Naive thymus-derived CD4-positive, alpha-beta T cell (primary cell): Measurements from ENCODE around the gene SPACA7. TPM values are rescaled to one million over a fixed set of nuclear protein-coding genes. Genes with fewer than 3 reads are reported as not detected.

Experiments used
- ATAC-seq: fragments of 150-1000 bp; cut with Tn5 transposase; 2 replicates; pipeline ENCODE4 v1.10.0; 2021; ENCODE audit warnings: mild to moderate bottlenecking, moderate library complexity
- CTCF ChIA-PET: fragments of 350-600 bp; sonication (Branson Sonifier 250); formaldehyde crosslinking; loops from one replicate; lab custom pipeline; 2021; ENCODE audit warnings: antibody characterized with exemption; lab: Charles Lee
- POLR2A ChIA-PET: fragments of 350-600 bp; sonication (Branson Sonifier 250); formaldehyde crosslinking; loops from one replicate; lab custom pipeline; 2021; ENCODE audit warnings: antibody characterized with exemption, inconsistent platforms; lab: Charles Lee
- DNase-seq, 9 donors: peaks; one replicate each; pipeline versions ENCODE4 v3.0.0 to v3.0.0-alpha.2; 2020 to 2022; ENCODE audit warnings: mixed read lengths in 1 of 9
- H3K27ac ChIP-seq: one replicate; pipeline ENCODE4 v1.7.0; 2013; ENCODE audit warnings: mild to moderate bottlenecking, low read depth, low read length, moderate library complexity
- H3K27me3 ChIP-seq, 2 donors: one replicate each; pipeline ENCODE4 v1.7.0; 2013; ENCODE audit warnings: low read length in 2 of 2, mild to moderate bottlenecking in 2 of 2, moderate library complexity in 2 of 2; ENCODE audit not compliant: control insufficient read depth in 2 of 2, insufficient read depth in 2 of 2
- H3K36me3 ChIP-seq, 3 experiments: 1 replicate in 2 of 3; 2 replicates in 1 of 3; pipeline ENCODE4 v1.7.0; 2013; ENCODE audit warnings: low read length in 3 of 3, mild to moderate bottlenecking in 3 of 3, moderate library complexity in 1 of 3; ENCODE audit not compliant: insufficient read depth in 3 of 3, control insufficient read depth in 2 of 3
- H3K4me1 ChIP-seq, 2 donors: one replicate each; pipeline ENCODE4 v1.7.0; 2013; ENCODE audit warnings: low read length in 2 of 2, mild to moderate bottlenecking in 2 of 2, moderate library complexity in 1 of 2; ENCODE audit not compliant: control insufficient read depth in 2 of 2, insufficient read depth in 2 of 2
- H3K4me3 ChIP-seq: 2 replicates; pipeline ENCODE4 v1.7.0; 2013; ENCODE audit warnings: mild to moderate bottlenecking, low read length
- H3K9me3 ChIP-seq, 3 experiments: 1 replicate in 2 of 3; 2 replicates in 1 of 3; pipeline ENCODE4 v1.7.0; 2013; ENCODE audit warnings: low read length in 3 of 3; ENCODE audit not compliant: control insufficient read depth in 2 of 3
- H3K27ac Mint-ChIP-seq, 9 donors: one replicate each; pipeline ENCODE4 v1.8.0; 2020 to 2022; ENCODE audit warnings: mixed read lengths in 9 of 9, mild to moderate bottlenecking in 8 of 9, moderate library complexity in 5 of 9, inconsistent platforms in 2 of 9
- H3K27me3 Mint-ChIP-seq, 5 donors: one replicate each; pipeline ENCODE4 v1.8.0; 2021 to 2022; ENCODE audit warnings: mixed read lengths in 5 of 5, mild to moderate bottlenecking in 1 of 5
- H3K36me3 Mint-ChIP-seq, 5 donors: one replicate each; pipeline ENCODE4 v1.8.0; 2020 to 2022; ENCODE audit warnings: mixed read lengths in 5 of 5, mild to moderate bottlenecking in 3 of 5, inconsistent platforms in 1 of 5
- H3K4me1 Mint-ChIP-seq, 7 donors: one replicate each; pipeline ENCODE4 v1.8.0; 2020 to 2022; ENCODE audit warnings: mixed read lengths in 7 of 7, mild to moderate bottlenecking in 3 of 7, inconsistent platforms in 1 of 7
- H3K4me3 Mint-ChIP-seq, 10 donors: one replicate each; pipeline ENCODE4 v1.8.0; 2020 to 2022; ENCODE audit warnings: mild to moderate bottlenecking in 10 of 10, mixed read lengths in 10 of 10, moderate library complexity in 6 of 10, inconsistent platforms in 2 of 10
- H3K9me3 Mint-ChIP-seq, 11 donors: one replicate each; pipeline ENCODE4 v1.8.0; 2020 to 2022; ENCODE audit warnings: mixed read lengths in 11 of 11, mild to moderate bottlenecking in 4 of 11, inconsistent platforms in 1 of 11, moderate library complexity in 1 of 11
- intact Hi-C, 2 donors: fragments of 100-400 bp; cut with micrococcal nuclease; formaldehyde crosslinking; loops; one replicate each; pipeline ENCODE4 v1.15.1; 2023
- polyA plus RNA-seq, 2 donors: library from polyadenylated mRNA; unstranded; fragments of 300-500 nt; fragmentation: Illumina TruSeq; gene quantifications; one replicate each; pipeline ENCODE4 v1.2.3, GENCODE V29; 2021
- total RNA-seq, 6 experiments: library from RNA in 5 of 6; stranded (reverse) in 5 of 6; gene quantifications; 1 replicate in 5 of 6; 2 replicates in 1 of 6; pipeline ENCODE4 v1.2.3 and lab custom pipeline; 2021 to 2026

The SPACA7 gene, protein sequence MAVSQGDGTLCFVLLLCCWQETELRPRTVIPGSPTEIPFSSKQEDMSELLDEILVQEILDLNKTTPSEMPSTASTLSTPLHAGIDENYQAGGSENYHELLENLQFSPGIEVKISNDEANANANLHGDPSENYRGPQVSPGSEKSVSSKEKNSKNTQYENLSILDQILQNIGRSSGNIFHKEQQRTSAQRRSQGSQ
- total RNA-seq (not detected), polyA plus RNA-seq (not detected), total RNA-seq (lab: John Stamatoyannopoulos, UW) (not detected)

DNA sequence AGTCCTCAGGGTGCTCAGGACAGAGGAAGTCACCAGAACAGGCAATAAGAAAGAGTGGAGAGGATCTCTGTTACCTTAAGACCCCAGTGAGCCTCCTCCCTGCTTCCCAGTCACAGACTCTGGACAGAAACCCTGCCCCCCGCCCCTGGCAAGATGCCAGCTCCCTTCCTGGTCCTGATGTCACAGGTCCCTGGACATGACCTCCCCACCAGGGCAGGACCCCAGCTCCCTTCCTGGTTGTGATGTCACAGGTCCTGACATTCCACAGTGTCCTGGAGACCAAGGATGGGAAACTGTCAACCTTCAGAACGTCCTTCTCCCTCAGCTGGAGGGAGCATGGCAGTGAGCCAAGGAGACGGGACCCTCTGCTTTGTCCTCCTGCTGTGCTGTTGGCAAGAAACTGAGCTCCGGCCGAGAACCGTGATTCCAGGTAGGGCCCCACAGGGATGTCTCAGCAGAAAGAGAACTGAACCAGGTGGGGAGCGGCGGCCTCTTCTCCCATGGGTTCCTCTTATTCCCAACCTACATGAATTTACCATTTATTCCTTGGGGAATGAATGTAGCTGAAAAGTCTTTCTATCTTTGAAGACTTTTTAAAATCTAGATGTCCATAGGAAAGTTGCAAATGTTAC, at the start of gene SPACA7:
Gene SPACA7 (plus strand): TSS at position 306 of the 632 bp plus-strand sequence. CDS start 31 bp downstream, at position 337.
- H3K4me3 Mint-ChIP-seq: no peak within 1 kb of the TSS
- H3K9me3 ChIP-seq: no peaks in the 10 kb centered on the region
- peaks cover 0 to 5% (median 0%) of the 10 kb centered on the region in 7 donors for H3K4me1 Mint-ChIP-seq
- H3K36me3 Mint-ChIP-seq: peaks cover 0 to 4% (median 0%) of the 10 kb centered on the region in 5 donors
- no peak for ATAC-seq
- no peaks in the 10 kb centered on the region for H3K27me3 ChIP-seq
- H3K36me3 ChIP-seq: no peaks in the 10 kb centered on the region
- no peaks in the 10 kb centered on the region for H3K4me1 ChIP-seq
- H3K4me3 ChIP-seq: no peak within 1 kb of the TSS
- CTCF ChIA-PET: no interaction called here
- peak within 1 kb of the TSS in 1 of 9 donors; percentile 41 for H3K27ac Mint-ChIP-seq
- DNase-seq: no peak
- POLR2A ChIA-PET: no interaction called here
- H3K9me3 Mint-ChIP-seq: peaks cover 0 to 9% (median 3%) of the 10 kb centered on the region in 11 donors
- peaks cover 0 to 25% (median 24%) of the 10 kb centered on the region in 5 donors for H3K27me3 Mint-ChIP-seq
- intact Hi-C loops: no loop called here
- H3K27ac ChIP-seq: no peak within 1 kb of the TSS

DNA sequence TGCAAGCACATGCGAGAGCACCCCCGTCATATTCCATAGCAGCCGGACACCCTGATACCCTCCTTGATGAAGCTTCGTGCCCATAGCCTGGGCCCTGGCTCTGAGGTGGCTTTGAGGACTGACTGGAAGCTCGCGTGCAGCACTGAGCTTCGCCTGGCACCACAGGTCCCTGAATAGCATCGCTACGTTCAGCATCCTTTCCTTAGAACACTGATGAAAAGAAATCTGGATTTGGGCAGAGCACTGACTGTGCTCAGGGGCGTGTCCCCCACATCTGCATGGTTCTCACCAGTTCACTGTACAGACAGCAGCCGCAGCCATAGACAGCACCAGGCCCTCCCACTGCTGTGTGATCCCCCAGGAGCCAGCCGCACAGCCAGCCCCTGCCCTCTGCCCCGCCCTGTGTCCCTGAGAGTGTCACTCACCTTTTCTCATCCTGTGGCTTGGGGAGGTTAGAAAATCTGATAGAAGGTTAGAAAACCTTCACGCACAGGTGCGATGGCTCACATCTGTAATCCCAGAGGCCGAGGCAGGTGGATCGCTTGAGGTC, 49.3 kb upstream of the SPACA7 start:
- ATAC-seq (peak; percentile 26), DNase-seq (no peak)
- peaks cover 15 to 47% (median 30%) of the 10 kb centered on the region in 5 donors for H3K27me3 Mint-ChIP-seq
- H3K27ac Mint-ChIP-seq: no peak overlapping the region
- no peaks in the 10 kb centered on the region for H3K36me3 ChIP-seq
- H3K27me3 ChIP-seq: no peaks in the 10 kb centered on the region
- H3K4me3 Mint-ChIP-seq: no peak overlapping the region
- no peaks in the 10 kb centered on the region for H3K4me1 Mint-ChIP-seq
- no peak overlapping the region for H3K27ac ChIP-seq
- ChIA-PET POLR2A (no interaction called here), CTCF (no interaction called here)
- no peaks in the 10 kb centered on the region for H3K4me1 ChIP-seq
- peaks cover 0 to 2% (median 0%) of the 10 kb centered on the region in 11 donors for H3K9me3 Mint-ChIP-seq
- intact Hi-C loops: no loop called here
- H3K36me3 Mint-ChIP-seq: no peaks in the 10 kb centered on the region
- no peak overlapping the region for H3K4me3 ChIP-seq
- H3K9me3 ChIP-seq: no peaks in the 10 kb centered on the region

DNA sequence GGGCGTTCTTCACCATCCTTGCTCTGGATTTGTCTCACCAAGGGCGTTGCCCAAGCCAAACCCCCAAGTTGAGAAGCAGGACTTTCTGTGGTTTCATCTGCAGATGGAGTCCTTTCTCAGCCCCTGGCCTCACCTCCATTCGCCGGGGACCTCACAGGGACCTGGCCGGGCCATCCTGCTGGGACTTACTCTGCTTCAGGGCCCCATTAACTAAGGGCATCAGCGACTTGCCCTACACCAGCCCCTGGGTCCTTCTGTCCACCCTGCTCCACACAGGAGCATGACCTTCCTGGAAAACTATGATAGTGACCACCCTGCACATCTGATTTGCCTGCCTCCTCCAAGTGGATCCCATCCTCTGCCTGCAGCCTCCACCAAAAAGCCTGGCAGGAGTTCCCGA, 47.2 kb upstream of the SPACA7 start:
- intact Hi-C loops: no loop called here

DNA sequence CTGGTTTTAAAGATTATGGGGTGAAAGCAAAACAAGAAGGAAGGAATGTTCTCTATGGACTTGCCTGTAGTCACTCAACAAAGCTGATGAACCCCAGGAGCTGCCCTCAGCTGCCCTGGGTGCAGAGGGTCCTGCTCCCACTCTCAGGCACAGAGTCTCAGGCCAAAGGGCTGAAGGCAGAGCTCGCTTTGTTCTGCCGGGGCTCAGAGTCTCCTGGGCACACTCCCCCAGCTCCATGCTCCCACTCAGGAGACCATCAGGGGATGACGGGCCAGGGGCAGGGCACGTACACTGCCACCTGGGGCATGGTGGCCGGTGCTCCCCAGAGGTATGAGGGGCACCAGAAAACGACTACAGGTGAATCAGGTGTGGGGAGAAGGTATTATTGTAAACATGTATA, 46.8 kb upstream of the SPACA7 start:
- H3K27me3 ChIP-seq: peaks cover 0 to 5% of the 10 kb centered on the region in 2 donors
- intact Hi-C loops: no loop called here
- no peak overlapping the region for H3K4me3 ChIP-seq
- no peak overlapping the region for H3K27ac ChIP-seq
- H3K9me3 ChIP-seq: no peaks in the 10 kb centered on the region
- H3K9me3 Mint-ChIP-seq: peaks cover 0 to 9% (median 0%) of the 10 kb centered on the region in 11 donors
- ChIA-PET CTCF (no interaction called here), POLR2A (no interaction called here)
- no peaks in the 10 kb centered on the region for H3K4me1 ChIP-seq
- H3K27me3 Mint-ChIP-seq: peaks cover 24 to 60% (median 35%) of the 10 kb centered on the region in 5 donors
- ATAC-seq (no peak), DNase-seq (no peak)
- H3K4me3 Mint-ChIP-seq: no peak overlapping the region
- H3K36me3 Mint-ChIP-seq: peaks cover 0 to 3% (median 0%) of the 10 kb centered on the region in 5 donors
- no peaks in the 10 kb centered on the region for H3K4me1 Mint-ChIP-seq
- H3K36me3 ChIP-seq: no peaks in the 10 kb centered on the region
- H3K27ac Mint-ChIP-seq: no peak overlapping the region

More for the DNA sequence above, 47.2 kb upstream of the SPACA7 start:
- ATAC-seq (no peak), DNase-seq (no peak)
- H3K9me3 Mint-ChIP-seq: peaks cover 0 to 9% (median 0%) of the 10 kb centered on the region in 11 donors
- POLR2A ChIA-PET: no interaction called here
- no peak overlapping the region for H3K27ac Mint-ChIP-seq
- CTCF ChIA-PET: no interaction called here
- H3K4me1 Mint-ChIP-seq: no peaks in the 10 kb centered on the region
- no peak overlapping the region for H3K4me3 Mint-ChIP-seq
- H3K27me3 ChIP-seq: peaks cover 0 to 5% of the 10 kb centered on the region in 2 donors
- no peak overlapping the region for H3K27ac ChIP-seq
- H3K4me1 ChIP-seq: no peaks in the 10 kb centered on the region
- H3K9me3 ChIP-seq: no peaks in the 10 kb centered on the region
- H3K27me3 Mint-ChIP-seq: peaks cover 24 to 60% (median 35%) of the 10 kb centered on the region in 5 donors
- no peak overlapping the region for H3K4me3 ChIP-seq
- H3K36me3 Mint-ChIP-seq: peaks cover 0 to 3% (median 0%) of the 10 kb centered on the region in 5 donors
- H3K36me3 ChIP-seq: no peaks in the 10 kb centered on the region

DNA sequence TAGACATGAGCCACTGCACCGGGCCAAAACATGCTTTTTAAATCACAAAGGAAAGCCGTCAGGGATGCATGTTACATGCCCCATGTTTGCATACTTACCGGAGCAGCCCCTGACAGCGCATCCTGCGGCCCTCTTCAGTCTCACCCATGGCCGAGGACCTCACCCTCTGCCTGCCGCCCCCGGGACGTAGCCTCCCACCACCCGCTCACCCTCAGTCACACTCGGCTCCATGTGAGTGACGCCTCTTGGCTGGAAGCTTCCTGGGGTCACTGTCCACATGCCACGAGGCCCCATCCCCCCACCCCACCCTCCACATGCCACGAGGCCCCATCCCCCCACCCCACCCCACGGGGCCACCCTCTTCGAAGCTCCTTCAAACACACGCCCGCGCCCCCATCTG, 46.1 kb upstream of the SPACA7 start:
- Mint-ChIP-seq H3K27me3 (peaks cover 22 to 53% (median 32%) of the 10 kb centered on the region in 5 donors), H3K4me1 (no peaks in the 10 kb centered on the region), H3K27ac (no peak overlapping the region), H3K4me3 (no peak overlapping the region), H3K9me3 (peaks cover 0 to 9% (median 1%) of the 10 kb centered on the region in 11 donors), H3K36me3 (peaks cover 0 to 3% (median 0%) of the 10 kb centered on the region in 5 donors)
- no peak for DNase-seq
- H3K4me1 ChIP-seq: no peaks in the 10 kb centered on the region
- no peaks in the 10 kb centered on the region for H3K36me3 ChIP-seq
- peaks cover 0 to 5% of the 10 kb centered on the region in 2 donors for H3K27me3 ChIP-seq
- intact Hi-C loops: no loop called here
- H3K9me3 ChIP-seq: no peaks in the 10 kb centered on the region
- no peak overlapping the region for H3K4me3 ChIP-seq
- ChIA-PET POLR2A (no interaction called here), CTCF (no interaction called here)
- ATAC-seq: no peak
- no peak overlapping the region for H3K27ac ChIP-seq

DNA sequence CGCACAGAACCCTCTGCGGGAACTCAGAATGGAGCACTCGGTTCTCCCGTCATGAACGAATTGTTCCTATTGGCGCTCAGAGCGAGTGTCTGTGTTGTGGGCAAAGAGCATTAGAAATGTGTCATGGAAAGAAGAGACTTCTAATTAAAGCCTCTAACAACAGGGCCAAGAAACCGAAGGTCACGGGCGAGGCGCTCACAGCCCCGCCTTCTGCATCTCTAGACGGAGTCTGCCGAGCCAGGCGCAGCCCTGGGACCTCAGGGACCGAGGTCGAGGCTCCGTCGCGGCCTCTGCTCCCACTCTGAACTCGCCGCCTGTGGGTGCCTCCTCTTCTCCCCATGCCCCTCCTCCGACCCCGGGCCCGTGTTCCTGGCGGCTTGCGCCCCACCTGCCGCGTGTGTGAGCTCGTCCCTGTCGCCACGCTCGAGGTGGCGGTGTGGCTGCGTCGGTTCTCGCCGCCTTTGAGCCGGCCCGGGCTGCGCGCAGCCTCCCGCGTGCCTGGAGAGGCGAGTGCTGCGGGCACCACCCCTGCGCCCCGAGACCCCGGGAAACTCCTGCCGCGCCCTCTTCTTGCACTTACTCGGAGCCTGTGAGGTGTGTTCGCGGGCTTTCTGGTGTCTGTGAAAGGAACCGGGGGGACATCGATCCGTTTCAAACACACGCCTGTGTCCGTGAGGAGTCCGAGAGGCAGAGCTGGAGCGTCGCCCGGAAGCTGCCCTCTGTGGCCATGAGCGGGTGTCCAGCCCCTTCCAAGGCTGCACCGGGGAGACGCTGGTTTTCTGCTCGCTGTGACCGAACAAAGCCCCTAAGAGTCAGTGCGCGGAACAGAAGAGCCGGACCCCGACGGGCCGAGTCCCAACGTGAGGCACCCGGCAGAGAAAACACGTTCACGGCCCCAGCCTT, 45.4 kb upstream of the SPACA7 start:
- Mint-ChIP-seq H3K4me3 (no peak overlapping the region), H3K36me3 (peaks cover 0 to 3% (median 0%) of the 10 kb centered on the region in 5 donors), H3K9me3 (peaks cover 0 to 13% (median 4%) of the 10 kb centered on the region in 11 donors), H3K27ac (no peak overlapping the region), H3K27me3 (peaks cover 20 to 47% (median 26%) of the 10 kb centered on the region in 5 donors), H3K4me1 (no peaks in the 10 kb centered on the region)
- Histone ChIP-seq H3K27ac (no peak overlapping the region), H3K9me3 (peaks cover 0 to 3% (median 0%) of the 10 kb centered on the region in 3 experiments), H3K36me3 (no peaks in the 10 kb centered on the region), H3K4me1 (no peaks in the 10 kb centered on the region), H3K4me3 (no peak overlapping the region), H3K27me3 (peaks cover 0 to 5% of the 10 kb centered on the region in 2 donors)
- ChIA-PET CTCF (no interaction called here), POLR2A (no interaction called here)
- intact Hi-C loops: no loop called here
- ATAC-seq (no peak), DNase-seq (no peak)
